Measurements from ENCODE around the gene SDR42E2. TPM values are rescaled to one million over a fixed set of nuclear protein-coding genes. Genes with fewer than 3 reads are reported as not detected.

SDR42E2 gene
- polyA plus RNA-seq, 1 donor from 2014 or later, result not detected

DNA sequence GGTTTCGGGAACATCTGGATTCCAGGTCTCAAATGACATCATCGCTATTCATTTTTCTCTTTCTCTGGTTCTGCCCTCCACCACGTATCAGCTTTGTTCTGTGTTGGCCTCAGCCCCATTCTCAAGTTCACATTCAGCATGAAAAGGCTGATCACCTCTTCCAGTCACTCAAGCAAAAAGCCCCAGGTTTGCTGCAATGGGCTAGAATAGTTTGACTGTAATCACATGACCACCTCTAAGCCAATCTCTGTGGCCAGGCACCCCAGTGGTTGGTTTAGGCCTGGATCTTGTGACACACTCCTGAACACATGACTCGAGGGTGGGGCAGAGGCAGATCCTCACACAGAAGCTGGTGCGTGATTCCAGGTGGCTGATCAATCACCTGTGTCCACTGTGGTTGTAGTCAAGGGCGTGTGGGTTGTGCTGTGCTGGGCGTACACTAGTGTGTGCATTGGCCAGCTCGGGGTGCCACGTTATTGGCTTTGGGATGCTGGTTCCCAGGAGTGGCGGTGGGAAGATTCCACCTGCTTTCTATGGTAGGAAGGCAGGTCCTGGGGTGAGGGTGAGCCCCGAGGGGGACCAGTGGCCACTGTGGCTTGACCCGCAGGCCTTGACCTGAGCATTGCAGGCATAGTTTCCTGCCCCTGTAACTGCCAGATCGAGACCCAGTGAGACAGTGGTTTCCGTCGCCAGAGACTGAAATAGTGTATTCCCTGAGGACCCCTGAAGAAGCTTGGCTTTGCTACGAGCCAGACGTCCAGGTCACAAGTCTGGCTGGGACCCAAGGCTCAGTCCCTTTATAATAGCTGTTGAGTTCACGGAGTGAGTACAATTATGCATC, 55.8 kb downstream of the SDR42E2 start:
- Histone ChIP-seq H3K9me3 (ENCODE audit: low read length) (no peaks in the 10 kb centered on the region), H3F3A (ENCODE audit: insufficient read depth, low read length, poor library complexity, severe bottlenecking) (no peaks in the 10 kb centered on the region), H3K36me3 (ENCODE audit: insufficient read depth, low read length) (no peaks in the 10 kb centered on the region), H3K4me2 (ENCODE audit: low read length) (no peak overlapping the region), H3K4me3 (ENCODE audit: low read length) (no peak overlapping the region), H3K9ac (ENCODE audit: low read length) (no peak overlapping the region), H3K27me3 (ENCODE audit: insufficient read depth, low read depth, low read length) (no peaks in the 10 kb centered on the region), H3K27ac (ENCODE audit: low read length) (no peak overlapping the region), H2AFZ (ENCODE audit: low read depth, low read length) (no peak overlapping the region), H3K9me2 (ENCODE audit: insufficient read depth, low read length) (no peaks in the 10 kb centered on the region), H4K20me1 (ENCODE audit: insufficient read depth) (no peaks in the 10 kb centered on the region), H3K79me2 (replicated peaks; ENCODE audit: insufficient read depth, low read length) (no peaks in the 10 kb centered on the region)
- TF ChIP-seq MXI1 (conservative IDR thresholded peaks at IDR 0.05; ENCODE audit: poor library complexity, severe bottlenecking) (no peak), TAF1 (IDR thresholded peaks at IDR 0.05; ENCODE audit: low read depth) (no peak), EP300 (conservative IDR thresholded peaks at IDR 0.05; ENCODE audit: poor library complexity, severe bottlenecking) (no peak), CTCF (IDR thresholded peaks at IDR 0.05; ENCODE audit: poor library complexity, severe bottlenecking) (no peak), POLR2AphosphoS5 (IDR thresholded peaks at IDR 0.05) (no peak), RAD21 (conservative IDR thresholded peaks at IDR 0.05) (no peak), REST (IDR thresholded peaks at IDR 0.05; ENCODE audit: borderline replicate concordance) (no peak), SMC3 (conservative IDR thresholded peaks at IDR 0.05; ENCODE audit: poor library complexity) (no peak), EZH2 (IDR thresholded peaks at IDR 0.05; ENCODE audit: borderline replicate concordance, insufficient read depth, low read length, poor library complexity, severe bottlenecking) (no peak)

- Histone ChIP-seq H3K4me2 (ENCODE audit: low read length) (no peak overlapping the region), H3K4me3 (ENCODE audit: low read length) (no peak overlapping the region), H3K9me3 (ENCODE audit: low read length) (no peaks in the 10 kb centered on the region), H3F3A (ENCODE audit: insufficient read depth, low read length, poor library complexity, severe bottlenecking) (no peaks in the 10 kb centered on the region), H3K27ac (ENCODE audit: low read length) (no peak overlapping the region), H3K79me2 (replicated peaks; ENCODE audit: insufficient read depth, low read length) (no peaks in the 10 kb centered on the region), H3K36me3 (ENCODE audit: insufficient read depth, low read length) (no peaks in the 10 kb centered on the region), H2AFZ (ENCODE audit: low read depth, low read length) (no peak overlapping the region), H3K9me2 (ENCODE audit: insufficient read depth, low read length) (no peaks in the 10 kb centered on the region), H4K20me1 (ENCODE audit: insufficient read depth) (no peaks in the 10 kb centered on the region), H3K27me3 (ENCODE audit: insufficient read depth, low read depth, low read length) (no peaks in the 10 kb centered on the region), H3K9ac (ENCODE audit: low read length) (no peak overlapping the region)
- TF ChIP-seq TAF1 (IDR thresholded peaks at IDR 0.05; ENCODE audit: low read depth) (no peak), EZH2 (IDR thresholded peaks at IDR 0.05; ENCODE audit: borderline replicate concordance, insufficient read depth, low read length, poor library complexity, severe bottlenecking) (no peak), RAD21 (conservative IDR thresholded peaks at IDR 0.05) (no peak), CTCF (IDR thresholded peaks at IDR 0.05; ENCODE audit: poor library complexity, severe bottlenecking) (no peak), POLR2AphosphoS5 (IDR thresholded peaks at IDR 0.05) (no peak), SMC3 (conservative IDR thresholded peaks at IDR 0.05; ENCODE audit: poor library complexity) (no peak), MXI1 (conservative IDR thresholded peaks at IDR 0.05; ENCODE audit: poor library complexity, severe bottlenecking) (no peak), EP300 (conservative IDR thresholded peaks at IDR 0.05; ENCODE audit: poor library complexity, severe bottlenecking) (no peak), REST (IDR thresholded peaks at IDR 0.05; ENCODE audit: borderline replicate concordance) (no peak)
Measured at GRCh38 chr16:22219389-22220068, 57.2 kb downstream of the SDR42E2 start.

Data from neural cell (in vitro differentiated cells).